Measurements from ENCODE around the gene CFAP299. TPM values are rescaled to one million over a fixed set of nuclear protein-coding genes. Genes with fewer than 3 reads are reported as not detected.

Gene CFAP299
- total and polyA plus RNA-seq, 2 donors (not counting 1 experiment from before 2014, with no cell fraction given), result not detected

DNA sequence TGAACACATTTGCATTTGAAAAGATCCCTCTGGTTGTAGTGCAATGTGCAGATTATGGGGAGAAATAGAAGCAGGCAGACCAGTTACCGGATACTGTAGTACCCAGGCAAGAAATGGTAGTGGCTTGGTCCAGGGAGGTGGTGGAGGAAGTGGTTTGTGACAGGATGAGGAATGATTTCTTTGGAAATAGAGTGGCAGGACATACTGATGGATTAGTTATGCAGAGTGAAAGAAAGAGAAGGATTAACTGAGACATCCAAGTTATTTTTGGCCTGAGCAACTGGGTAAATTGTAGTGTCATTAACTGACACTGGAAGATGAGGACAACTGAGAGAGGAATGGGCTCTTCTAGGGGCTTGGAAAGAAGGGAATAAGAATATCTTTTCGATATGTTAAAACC, 139.7 kb downstream of the CFAP299 start:
- H3K4me3 Mint-ChIP-seq, result no peak overlapping the region
- H3K4me1 ChIP-seq (ENCODE audit: control insufficient read depth in 2 of 2, insufficient read depth in 2 of 2, low read length in 2 of 2), result no peaks in the 10 kb centered on the region
- ChIA-PET POLR2A (no interaction called here), CTCF (no interaction called here)
- intact Hi-C loops (cut with micrococcal nuclease), result no loop called here
- H3K4me1 Mint-ChIP-seq, result no peaks in the 10 kb centered on the region
- 100% methylated on average over 2 of the region's 2 CpGs for WGBS (ENCODE audit: insufficient coverage)
- no peaks in the 10 kb centered on the region for H3K27me3 ChIP-seq (replicated peaks in 1 of 4; ENCODE audit: control extremely low read depth in 1 of 4, control insufficient read depth in 3 of 4, insufficient read depth in 4 of 4, low read length in 3 of 4)
- H3K9ac ChIP-seq (ENCODE audit: low read length), result no peak overlapping the region
- no peaks in the 10 kb centered on the region for H3K9me3 Mint-ChIP-seq (ENCODE audit: insufficient read depth)
- H3K27ac Mint-ChIP-seq, result no peak overlapping the region
- no peaks in the 10 kb centered on the region for H3K79me2 ChIP-seq (ENCODE audit: control insufficient read depth, insufficient read depth, low read length)
- no peak overlapping the region for H2AFZ ChIP-seq (ENCODE audit: insufficient read depth, low read depth, low read length, poor library complexity, severe bottlenecking)
- H3K27me3 Mint-ChIP-seq, result no peaks in the 10 kb centered on the region
- H3K4me3 ChIP-seq (ENCODE audit: control extremely low read depth in 1 of 5, extremely low read depth in 1 of 5, insufficient read depth in 1 of 5, low read depth in 2 of 5, low read length in 4 of 5), result no peak overlapping the region
- no peak for TF ChIP-seq EZH2 (IDR thresholded peaks at IDR 0.05; ENCODE audit: borderline replicate concordance, insufficient read depth, low read depth, low read length, poor library complexity, severe bottlenecking)
- TF ChIP-seq, protein P1, sequence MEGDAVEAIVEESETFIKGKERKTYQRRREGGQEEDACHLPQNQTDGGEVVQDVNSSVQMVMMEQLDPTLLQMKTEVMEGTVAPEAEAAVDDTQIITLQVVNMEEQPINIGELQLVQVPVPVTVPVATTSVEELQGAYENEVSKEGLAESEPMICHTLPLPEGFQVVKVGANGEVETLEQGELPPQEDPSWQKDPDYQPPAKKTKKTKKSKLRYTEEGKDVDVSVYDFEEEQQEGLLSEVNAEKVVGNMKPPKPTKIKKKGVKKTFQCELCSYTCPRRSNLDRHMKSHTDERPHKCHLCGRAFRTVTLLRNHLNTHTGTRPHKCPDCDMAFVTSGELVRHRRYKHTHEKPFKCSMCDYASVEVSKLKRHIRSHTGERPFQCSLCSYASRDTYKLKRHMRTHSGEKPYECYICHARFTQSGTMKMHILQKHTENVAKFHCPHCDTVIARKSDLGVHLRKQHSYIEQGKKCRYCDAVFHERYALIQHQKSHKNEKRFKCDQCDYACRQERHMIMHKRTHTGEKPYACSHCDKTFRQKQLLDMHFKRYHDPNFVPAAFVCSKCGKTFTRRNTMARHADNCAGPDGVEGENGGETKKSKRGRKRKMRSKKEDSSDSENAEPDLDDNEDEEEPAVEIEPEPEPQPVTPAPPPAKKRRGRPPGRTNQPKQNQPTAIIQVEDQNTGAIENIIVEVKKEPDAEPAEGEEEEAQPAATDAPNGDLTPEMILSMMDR (IDR thresholded peaks at IDR 0.05), result no peak
- H3K27ac ChIP-seq (ENCODE audit: low read length in 2 of 2), result no peak overlapping the region
- H3K4me2 ChIP-seq (replicated peaks; ENCODE audit: low read depth, low read length, poor library complexity, severe bottlenecking), result no peak overlapping the region
- no peak for ATAC-seq (ENCODE audit: low read depth)
- no peak for DNase-seq
- H3K36me3 ChIP-seq (replicated peaks in 1 of 2; ENCODE audit: control extremely low read depth in 1 of 2, control insufficient read depth in 1 of 2, extremely low read depth in 1 of 2, insufficient read depth in 2 of 2, low read length in 1 of 2), result no peaks in the 10 kb centered on the region
- H3K9me3 ChIP-seq (ENCODE audit: control extremely low read depth in 1 of 3, control insufficient read depth in 2 of 3, insufficient read depth in 1 of 3, low read length in 2 of 3), result peaks cover 0 to 1% (median 0%) of the 10 kb centered on the region in 3 donors
- H4K20me1 ChIP-seq (ENCODE audit: control insufficient read depth, insufficient read depth, low read length, poor library complexity, severe bottlenecking), result no peaks in the 10 kb centered on the region

DNA sequence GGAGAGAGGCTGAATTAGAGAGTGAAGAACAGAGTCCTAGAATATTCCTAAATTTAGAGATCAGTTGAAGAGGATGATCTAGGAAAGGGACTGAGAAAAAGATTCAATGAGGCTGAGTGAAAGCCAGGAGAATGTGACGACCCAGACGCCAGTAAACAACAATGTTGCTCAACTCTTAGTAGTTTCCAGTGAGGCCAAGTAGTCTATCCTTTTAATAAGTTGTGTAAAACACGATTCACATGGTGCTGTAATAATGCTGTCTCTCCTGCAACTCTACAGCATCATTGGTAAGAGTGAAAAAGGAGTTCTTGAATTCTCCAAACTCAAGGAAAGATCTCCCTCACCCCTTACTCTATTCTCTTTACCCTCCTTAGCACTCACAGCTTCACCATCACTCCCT, 140.3 kb downstream of the CFAP299 start:
- H3K79me2 ChIP-seq (ENCODE audit: control insufficient read depth, insufficient read depth, low read length), result no peaks in the 10 kb centered on the region
- H3K4me2 ChIP-seq (replicated peaks; ENCODE audit: low read depth, low read length, poor library complexity, severe bottlenecking), result no peak overlapping the region
- no peaks in the 10 kb centered on the region for H3K4me1 ChIP-seq (ENCODE audit: control insufficient read depth in 2 of 2, insufficient read depth in 2 of 2, low read length in 2 of 2)
- no peaks in the 10 kb centered on the region for H3K27me3 ChIP-seq (replicated peaks in 1 of 4; ENCODE audit: control extremely low read depth in 1 of 4, control insufficient read depth in 3 of 4, insufficient read depth in 4 of 4, low read length in 3 of 4)
- POLR2A ChIA-PET, result no interaction called here
- no peak for DNase-seq
- H3K36me3 ChIP-seq (replicated peaks in 1 of 2; ENCODE audit: control extremely low read depth in 1 of 2, control insufficient read depth in 1 of 2, extremely low read depth in 1 of 2, insufficient read depth in 2 of 2, low read length in 1 of 2), result no peaks in the 10 kb centered on the region
- no peak for TF ChIP-seq EZH2 (IDR thresholded peaks at IDR 0.05; ENCODE audit: borderline replicate concordance, insufficient read depth, low read depth, low read length, poor library complexity, severe bottlenecking)
- TF ChIP-seq, protein P1 (IDR thresholded peaks at IDR 0.05), result no peak
- Mint-ChIP-seq H3K4me1 (no peaks in the 10 kb centered on the region), H3K27ac (no peak overlapping the region), H3K9me3 (ENCODE audit: insufficient read depth) (no peaks in the 10 kb centered on the region), H3K27me3 (no peaks in the 10 kb centered on the region), H3K4me3 (no peak overlapping the region)
- no peak overlapping the region for H3K27ac ChIP-seq (ENCODE audit: low read length in 2 of 2)
- CTCF ChIA-PET, result no interaction called here
- H4K20me1 ChIP-seq (ENCODE audit: control insufficient read depth, insufficient read depth, low read length, poor library complexity, severe bottlenecking), result no peaks in the 10 kb centered on the region
- H3K9ac ChIP-seq (ENCODE audit: low read length), result no peak overlapping the region
- H3K9me3 ChIP-seq (ENCODE audit: control extremely low read depth in 1 of 3, control insufficient read depth in 2 of 3, insufficient read depth in 1 of 3, low read length in 2 of 3), result peaks cover 0 to 1% (median 0%) of the 10 kb centered on the region in 3 donors
- intact Hi-C loops (cut with micrococcal nuclease), result no loop called here
- 93% methylated on average over 2 of the region's 3 CpGs for WGBS (ENCODE audit: insufficient coverage)
- no peak for ATAC-seq (ENCODE audit: low read depth)
- no peak overlapping the region for H2AFZ ChIP-seq (ENCODE audit: insufficient read depth, low read depth, low read length, poor library complexity, severe bottlenecking)
- no peak overlapping the region for H3K4me3 ChIP-seq (ENCODE audit: control extremely low read depth in 1 of 5, extremely low read depth in 1 of 5, insufficient read depth in 1 of 5, low read depth in 2 of 5, low read length in 4 of 5)
